ENCODE measurements around the gene INPP4B.
A peak's percentile ranks its signal among the peaks of the same experiment; 100 is the strongest.

Gene INPP4B

DNA sequence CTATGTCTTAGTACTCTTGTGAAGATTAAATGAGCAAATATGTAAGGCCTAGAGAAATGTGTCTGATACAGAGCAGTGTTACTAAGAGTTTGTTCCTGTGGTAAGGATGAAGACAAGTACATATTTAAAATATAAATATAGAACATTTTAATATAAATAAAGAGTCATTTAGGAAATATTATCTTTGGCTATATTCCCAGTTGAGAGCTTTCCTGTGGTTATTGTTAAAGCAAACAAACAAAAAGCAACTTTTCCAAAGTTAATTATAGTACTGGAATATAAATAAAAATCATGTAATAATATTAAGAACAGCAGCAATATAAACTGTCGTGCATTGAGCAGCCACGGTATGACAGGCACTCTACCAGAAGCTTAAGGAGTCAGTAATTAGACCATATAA lies 472.5 kb downstream of the INPP4B start:
- DNase-seq (ENCODE audit: low spot score) = no peak

DNA sequence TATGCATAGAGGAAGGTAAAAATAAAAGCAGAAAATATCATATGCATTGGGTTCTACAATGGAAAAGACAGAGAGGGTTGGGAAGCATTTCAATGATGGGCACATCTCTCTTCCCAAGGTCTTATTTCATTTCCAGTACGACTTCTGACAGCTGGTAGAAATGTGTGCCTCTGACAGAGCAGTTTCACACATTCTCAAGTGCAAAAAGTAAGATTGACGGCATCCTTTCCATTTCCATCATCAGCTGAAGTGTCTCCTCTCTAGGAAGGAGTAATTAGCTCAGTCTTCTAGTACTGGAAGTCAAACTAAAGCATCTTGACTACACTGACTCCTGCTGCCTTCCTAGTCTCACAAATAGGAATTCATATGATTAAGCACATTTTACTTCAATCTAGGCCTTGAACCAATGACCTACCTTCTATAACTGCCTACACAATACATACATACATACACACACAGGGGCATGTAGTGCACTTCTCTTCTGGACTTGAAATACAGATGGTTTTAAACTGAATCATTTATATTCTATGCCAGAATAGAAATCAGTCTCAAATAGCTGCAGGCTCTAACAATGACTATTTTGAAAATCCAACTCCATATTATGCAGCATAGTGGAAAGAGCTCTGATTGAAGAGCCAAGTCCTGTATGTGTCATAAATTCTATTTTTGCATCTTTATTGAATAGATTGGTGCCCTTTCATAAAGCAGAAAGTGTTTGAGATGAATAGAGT lies 473.4 kb downstream of the INPP4B start:
- no peak for DNase-seq (ENCODE audit: low spot score)

DNA sequence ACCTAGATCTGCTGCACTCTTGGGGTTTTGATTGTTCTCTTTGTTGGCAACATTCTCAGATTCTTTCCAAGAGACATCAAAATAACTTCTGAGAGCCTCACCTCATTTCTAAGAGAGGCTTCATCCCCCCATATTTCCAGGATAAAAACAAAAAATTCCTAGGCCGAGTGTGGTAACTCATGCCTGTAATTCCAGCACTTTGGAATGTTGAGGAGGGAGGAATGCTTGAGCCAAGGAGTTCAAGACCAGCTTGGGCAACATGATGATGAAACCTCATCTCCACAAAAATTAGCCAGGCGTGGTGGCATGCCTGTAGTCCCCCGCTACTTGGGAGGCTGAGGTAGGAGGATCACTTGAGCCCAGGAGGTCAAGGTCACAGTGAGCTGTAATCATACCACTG lies 477.0 kb downstream of the INPP4B start:
- no peak for DNase-seq (ENCODE audit: low spot score)

DNA sequence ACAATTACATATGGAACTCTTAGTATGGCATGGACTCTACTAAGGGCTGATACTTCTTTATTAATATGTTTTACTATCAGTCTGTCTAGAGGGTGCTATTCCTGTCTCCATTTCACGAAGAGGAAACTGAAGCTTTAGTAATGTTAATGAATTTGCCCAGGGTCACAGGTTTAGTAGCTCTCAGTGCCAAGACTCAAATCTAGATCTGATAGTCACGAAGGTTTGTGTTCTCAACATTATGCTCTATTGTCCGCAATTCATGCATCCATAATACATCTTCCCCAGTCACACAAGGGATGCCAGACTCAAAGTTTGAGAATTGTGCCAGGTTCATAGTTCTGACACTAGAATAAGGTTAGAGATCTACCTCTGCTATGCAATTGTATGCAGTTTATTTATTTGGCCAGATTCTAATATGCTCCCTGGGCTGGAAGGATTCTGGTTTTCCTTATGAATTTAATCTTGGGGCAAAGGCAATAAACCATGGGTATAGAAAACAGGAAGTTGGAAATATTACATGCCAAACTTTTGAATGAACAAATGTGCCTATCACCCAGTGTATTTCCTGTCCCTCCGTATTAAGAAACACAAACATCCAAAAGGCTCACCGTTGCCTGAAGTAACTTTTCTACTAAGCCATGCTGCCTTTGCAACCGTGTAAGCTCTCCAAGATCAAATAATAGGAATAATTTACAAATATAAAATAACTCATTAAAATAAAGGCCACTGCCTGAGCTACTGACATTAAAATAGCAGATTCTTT lies 478.5 kb downstream of the INPP4B start:
- no peak for DNase-seq (ENCODE audit: low spot score)

DNA sequence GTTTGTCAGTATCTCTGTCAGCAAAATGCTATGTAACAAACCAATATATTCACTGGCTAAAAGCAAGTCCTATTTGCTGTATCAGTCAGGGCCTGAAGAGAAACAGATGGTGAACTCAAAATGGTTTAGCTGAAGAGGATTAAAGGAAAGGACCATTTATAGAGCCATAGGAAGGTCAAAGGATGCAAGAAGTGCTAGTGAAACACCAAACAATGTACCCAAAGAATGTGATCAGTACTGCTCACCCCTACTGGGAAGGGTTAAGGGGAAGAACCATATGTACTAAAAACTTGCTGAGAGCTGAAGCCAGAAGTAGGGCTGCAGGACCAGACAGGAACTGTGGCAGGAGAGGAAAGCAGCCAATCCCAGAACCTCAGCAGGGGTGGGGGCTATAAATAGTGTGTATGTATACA lies 479.3 kb downstream of the INPP4B start:
- no peak for DNase-seq (ENCODE audit: low spot score)

DNA sequence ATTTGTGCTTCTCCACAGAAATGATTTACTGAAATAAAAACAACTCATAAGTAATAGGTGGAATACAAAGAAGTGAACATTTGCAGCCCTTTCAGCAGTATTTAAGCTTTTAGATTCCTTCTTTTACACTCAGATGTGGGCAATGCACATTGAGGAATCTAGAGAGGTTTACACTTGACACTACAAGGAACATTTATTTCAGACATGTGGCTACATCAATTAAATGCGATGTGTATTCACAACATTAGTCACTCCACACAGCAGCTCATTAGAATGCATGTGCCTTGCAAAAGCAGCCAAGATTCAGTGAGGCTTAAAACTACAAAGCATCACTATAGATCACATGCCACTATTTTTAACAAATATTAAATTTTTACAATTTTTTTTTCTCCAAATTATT lies 480.7 kb downstream of the INPP4B start:
- peak; percentile 18 for DNase-seq (ENCODE audit: low spot score)

DNA sequence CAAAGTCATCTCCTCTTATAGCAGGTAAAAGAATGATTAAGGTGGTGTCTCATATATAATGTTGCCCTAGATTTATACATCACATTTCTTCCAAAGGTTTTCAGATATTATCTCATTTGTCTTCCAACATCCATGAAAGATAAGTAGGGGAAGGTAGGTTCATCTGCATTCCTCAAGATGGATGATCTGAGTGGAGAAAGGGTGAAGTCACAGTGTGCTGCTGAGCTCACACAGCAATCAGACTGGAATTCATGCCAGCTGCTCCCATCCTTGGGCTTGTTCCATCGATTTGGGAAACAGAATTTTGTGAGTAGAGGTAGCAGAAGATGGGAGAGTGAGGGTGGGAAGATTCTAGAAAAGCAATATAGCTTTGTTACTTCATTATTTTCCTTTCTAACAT lies 482.4 kb downstream of the INPP4B start:
- no peak for DNase-seq (ENCODE audit: low spot score)

DNA sequence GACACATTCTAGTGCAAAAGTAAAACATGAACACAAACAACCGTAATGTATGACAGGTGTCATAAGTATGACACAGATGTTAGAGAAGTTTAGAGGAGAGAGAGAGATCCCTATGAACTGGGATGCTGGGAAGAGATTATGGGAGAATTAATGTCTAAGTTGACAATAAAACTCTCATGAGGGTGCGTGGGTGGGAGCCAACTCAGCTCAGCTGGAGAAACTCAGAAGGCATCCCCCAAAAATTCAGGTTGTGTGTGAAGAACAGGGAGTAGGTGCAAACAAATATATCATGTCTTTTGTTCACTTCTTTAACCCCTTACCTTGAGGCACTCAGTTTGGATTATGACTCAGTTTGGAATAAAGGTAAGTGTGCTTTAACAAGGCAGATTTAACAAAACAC lies 484.1 kb downstream of the INPP4B start:
- DNase-seq (ENCODE audit: low spot score) = no peak

DNA sequence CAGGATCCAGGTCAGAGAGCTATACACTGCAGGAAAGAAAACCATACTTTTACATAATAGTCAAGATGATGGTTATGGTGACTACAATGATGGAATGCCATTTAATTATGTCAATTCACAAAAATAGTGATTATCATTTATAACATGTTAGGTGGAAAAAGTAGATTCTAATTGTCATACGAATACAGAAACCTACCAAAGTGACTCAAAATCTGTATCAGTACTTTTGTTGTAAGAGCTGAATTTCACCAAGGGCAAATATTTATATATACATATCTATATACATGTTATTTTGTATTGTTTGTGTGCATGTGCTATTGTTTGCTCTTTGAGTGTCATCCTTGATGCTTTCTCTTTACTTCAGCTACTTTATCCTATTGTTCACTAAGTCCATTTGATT lies 485.4 kb downstream of the INPP4B start:
- DNase-seq (ENCODE audit: low spot score) = no peak

DNA sequence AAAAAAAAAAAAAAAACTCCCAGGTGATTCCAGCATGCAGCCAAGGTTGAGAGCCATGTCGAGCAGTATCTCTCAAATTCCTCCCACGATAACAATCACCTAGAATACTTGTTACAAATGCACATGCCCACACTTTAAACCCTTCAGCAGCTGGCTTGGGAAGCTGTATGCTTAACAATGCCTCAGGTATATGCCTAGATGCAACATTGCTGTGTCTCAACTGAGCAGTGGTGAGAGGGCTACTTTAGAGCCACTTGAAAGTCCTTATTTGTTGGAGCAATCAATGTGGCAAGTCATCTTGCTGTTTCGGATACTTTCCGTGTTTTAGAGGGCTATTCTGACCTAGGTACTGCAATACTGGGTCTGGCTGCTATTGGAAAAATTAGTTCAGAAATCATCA lies 487.4 kb downstream of the INPP4B start:
- DNase-seq (ENCODE audit: low spot score) = no peak

DNA sequence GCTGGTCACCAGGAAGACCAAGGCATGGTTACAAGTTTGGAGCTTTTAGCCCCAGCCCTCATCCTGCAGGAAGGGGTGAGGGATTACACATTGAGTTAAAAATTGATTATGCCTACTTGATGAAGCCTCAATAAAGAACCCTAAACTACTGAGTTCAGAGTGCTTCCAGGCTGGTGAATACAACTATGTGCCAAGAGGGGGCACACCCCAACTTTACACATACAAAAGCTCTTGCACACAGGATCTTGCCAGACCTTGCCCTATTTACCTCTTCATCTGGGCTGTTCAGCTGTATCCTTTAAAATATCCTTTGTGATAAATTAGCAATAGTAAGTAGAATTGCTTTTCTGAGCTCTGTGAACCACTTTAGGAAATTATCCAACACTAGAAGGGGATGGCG lies 489.3 kb downstream of the INPP4B start:
- DNase-seq (ENCODE audit: low spot score) = no peak

DNA sequence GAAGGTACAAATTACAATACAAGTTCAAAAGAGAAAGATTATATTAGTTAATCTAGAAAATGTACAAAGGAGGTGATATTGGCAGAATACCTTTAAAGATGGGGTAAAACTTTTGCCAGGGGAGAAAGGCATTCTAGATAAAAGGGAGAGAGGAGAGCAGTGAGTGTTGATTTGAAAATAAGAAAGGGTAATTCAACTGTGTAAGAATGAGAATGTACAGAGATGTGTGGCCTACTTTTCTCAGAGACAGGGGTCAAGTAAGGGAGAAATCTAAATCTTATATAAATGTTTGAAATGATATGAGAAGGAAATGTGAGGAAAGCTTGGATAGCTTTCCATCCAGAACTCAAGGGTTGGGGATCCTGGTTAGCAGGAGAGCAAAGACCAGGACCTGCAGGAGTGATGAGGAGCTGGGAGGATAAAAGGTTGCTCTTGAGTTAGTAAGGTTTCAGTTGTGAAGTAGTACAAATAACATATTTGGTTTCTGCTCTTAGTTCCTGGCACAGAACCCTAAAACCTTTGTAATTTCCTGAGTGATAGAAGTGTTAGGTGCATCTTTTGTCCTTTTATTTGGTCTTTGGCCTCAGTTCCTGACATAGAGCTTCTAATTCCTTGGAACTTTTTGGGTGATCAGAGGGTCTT lies 489.9 kb downstream of the INPP4B start:
- no peak for DNase-seq (ENCODE audit: low spot score)

DNA sequence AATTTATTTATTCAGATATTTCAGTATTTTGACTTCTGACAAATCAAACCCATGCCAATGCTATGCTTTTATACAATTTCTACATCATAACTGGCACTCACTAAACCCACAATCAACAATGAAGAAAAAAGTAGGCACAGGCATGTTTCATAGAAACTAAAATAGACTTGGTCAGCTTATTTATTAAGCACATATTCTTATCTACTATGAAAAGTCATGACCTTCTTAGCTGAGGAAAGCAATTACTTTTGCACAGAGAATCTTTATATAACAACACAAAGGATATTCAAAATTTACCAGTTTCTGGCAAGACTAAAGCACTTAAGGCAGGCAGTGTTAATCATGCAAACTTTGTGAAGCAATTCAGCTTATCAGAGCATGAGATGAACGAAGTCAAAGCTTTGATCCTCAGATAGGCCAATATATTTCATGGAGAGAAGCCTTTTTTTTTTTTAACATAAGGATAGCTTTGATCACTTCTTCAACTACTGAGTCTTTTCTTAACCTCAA lies 490.6 kb downstream of the INPP4B start:
- no peak for DNase-seq (ENCODE audit: low spot score)

DNA sequence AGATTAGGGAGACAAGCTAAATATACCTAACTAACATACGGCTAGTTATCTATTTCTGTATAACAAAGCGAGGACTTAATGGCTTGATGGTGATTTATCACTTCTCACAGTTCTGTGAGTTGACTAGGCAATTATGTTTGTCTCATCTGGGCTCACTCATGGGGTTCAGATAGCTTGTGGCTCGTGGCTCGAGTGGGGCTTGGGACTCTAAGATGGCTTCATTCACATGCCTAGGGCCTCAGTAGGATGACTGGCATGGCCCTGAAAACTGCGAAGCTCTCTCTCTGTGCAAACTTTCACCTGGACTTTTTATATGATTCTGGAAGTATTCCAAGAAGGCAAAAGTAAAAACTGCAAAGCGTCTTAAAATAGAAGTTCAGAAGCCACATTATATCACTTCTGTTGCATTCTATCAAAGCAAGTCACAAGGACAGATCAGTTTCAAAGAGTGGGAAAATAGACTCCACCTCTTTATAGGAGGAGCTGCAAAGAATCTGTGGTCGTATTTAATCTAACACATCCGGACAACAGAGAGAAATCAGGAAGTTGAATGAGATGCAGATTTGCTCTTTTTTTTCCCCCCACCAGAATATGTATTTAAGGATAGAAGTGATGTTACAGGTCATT lies 491.2 kb downstream of the INPP4B start:
- no peak for DNase-seq (ENCODE audit: low spot score)

DNA sequence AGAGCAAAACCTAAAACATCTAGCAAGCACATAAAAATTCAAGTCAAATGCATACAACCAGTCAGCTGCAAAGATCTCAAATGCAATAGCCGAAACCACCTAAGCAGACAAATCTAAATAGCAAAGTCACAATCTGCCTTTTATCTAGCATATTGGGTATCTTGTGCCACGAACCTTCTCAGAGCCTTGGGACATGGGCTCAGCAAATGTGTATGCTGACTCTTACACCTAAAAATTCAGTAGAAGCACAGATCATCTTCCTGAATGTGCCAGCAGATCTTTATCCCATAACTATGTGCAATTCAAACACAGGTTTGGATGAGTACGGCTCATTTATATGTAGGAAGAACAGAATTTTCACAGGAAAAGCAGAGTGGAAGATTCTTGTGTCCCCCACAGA lies 492.1 kb downstream of the INPP4B start:
- DNase-seq (ENCODE audit: low spot score) = no peak

DNA sequence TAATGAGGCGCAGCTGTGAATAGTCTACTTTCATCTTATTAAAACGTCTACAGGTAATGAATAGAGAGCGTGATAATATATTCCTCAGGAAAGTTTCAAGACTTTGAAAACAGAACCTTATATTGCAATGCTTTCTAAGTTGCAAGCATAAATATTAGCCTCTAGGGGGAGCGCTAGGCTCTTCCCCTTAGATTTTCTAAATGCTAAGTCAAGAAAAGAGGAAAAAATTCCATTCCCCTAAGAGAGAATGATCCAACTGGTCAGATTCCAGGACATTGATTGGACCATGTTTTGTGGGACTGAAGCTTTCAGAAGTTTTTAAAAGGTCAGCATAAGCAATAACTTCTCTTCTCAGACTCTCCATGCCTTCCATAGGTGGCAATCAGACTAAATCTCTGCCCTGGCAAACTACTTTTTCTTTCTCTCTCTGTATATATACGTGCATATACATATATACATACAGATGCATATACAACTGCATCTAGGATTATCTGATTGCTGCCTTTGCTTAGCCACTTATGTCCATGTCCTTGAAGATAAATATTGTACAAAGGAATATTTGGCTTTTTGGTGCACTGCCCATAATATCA lies 492.9 kb downstream of the INPP4B start:
- peak; percentile 59 for DNase-seq (ENCODE audit: low spot score)

DNA sequence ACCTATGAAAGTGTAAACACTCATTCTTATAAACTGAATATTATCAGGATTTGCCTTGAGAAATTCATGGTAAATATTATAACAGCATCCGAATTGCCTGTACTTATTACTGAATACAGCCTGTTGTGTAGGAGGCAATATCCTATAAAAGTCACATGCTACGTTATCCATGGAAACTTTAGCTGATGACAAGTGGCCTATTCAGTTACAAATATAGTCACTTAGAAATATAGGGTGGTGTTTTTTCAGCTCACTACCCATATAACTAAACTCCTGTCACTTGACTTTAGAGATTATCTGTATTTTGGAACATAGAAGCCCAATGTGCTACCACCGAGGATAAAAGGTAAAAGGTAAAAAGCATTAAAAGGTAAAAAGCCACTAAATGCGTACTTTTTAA lies 493.4 kb downstream of the INPP4B start:
- no peak for DNase-seq (ENCODE audit: low spot score)

DNA sequence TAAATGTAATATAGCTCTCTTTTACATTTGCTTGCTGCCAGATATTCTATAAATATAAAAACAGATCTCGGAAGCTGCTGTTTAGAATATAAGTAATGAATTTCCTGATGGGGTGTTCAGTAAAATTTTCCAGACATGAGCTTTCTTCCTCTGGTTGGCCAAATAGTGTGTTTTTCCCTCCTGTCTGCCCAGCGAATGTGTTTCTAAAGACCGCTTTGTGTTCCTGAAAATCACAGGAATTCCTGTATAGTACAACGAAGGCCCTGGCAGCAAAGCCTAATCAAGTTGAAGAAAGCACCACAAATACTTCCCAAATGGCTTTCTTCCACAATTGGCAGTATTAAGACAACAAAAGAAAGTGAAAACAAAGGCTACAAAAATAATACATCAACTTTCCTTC lies 494.1 kb downstream of the INPP4B start:
- DNase-seq (ENCODE audit: low spot score) = peak; percentile 16

DNA sequence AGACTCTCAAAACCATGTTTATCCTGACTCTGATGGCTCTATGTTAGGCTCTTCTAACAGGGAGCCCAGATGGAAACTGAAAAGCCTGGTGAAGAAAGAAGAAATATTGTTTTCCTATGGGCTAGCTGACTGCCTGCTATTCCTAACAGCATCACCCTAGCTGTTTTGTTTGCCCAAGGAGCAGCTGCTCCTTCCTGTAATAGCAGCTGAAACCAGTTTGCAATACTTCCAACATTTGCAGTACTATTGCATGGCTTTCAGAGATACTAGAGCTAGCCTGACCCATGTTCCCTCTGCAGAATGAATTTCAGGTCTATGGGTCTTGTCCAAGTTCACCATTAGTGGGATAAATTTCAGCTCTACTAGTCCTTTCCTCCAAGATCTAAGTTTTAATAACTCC lies 495.2 kb downstream of the INPP4B start:
- peak; percentile 38 for DNase-seq (ENCODE audit: low spot score)

DNA sequence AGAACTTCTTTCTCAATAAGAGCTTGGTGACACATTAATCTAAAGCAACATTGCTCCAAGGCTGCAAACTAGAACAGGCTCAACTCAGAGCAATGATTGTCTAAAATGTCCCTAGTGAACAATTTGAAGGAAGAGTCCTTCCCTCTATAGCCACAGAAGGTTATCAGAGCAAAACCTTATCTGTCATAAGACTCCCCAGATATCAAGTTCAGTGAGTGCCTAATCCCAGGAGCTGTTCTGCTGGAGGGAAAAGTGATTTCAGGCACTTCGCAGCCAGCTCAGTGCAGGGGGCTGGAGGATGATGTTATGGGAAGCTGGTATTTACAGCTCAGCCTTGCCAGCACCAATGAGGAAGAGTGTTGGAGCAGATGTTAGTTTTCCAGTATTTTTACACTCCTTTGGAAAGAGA lies 497.5 kb downstream of the INPP4B start:
- no peak for DNase-seq (ENCODE audit: low spot score)

DNA sequence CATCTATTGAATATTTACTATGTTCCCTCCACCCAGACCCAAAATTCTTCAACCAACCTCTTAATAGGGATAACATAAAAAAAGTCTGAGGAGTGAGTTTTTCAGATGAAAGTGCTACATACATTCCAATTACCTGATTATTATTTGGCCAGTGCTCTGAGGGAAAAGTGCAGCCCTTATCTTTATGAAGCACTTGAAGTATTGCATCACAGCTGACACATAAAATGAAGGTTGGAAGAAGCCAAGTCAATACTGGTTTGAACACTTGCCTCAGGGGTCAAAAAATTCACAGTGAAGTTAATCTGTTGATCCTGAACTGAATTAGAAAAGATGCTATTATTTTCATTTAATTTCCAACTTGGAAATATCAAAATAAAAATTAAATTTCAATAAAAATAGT lies 498.9 kb downstream of the INPP4B start:
- no peak for DNase-seq (ENCODE audit: low spot score)

DNA sequence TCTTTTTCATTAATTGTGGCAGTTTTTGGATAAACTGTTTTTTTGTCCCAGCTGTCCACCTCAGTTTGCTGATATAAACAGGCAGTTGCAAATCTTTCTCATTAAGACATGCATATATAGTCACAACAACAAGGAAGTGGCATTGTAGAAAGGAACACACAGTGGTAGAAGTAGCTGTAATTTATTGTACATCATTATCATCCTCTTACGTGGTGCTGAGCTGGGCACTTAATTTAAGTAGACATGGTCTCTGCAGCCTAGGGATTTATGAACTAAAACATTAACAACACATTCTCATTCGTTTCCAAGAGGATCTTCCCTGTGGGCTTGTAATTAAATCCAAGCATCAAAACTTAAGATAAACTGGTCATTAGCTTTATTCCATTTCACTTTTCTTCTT lies 500.2 kb downstream of the INPP4B start:
- DNase-seq (ENCODE audit: low spot score) = no peak
